Cerebellar cortex (tissue), 1 donor: Measurements from ENCODE around the gene EBLN1.

Source experiments
- DNase-seq: peaks from one replicate; pipeline ENCODE4 v3.0.0-alpha.2; 2015; ENCODE audit warnings: low spot score

EBLN1 gene

GRCh38 chr10:22217842-22218241 is at the start of gene EBLN1:
Gene EBLN1, minus strand, starts transcription at chr10:22218015. Its CDS starts 8,032 bp downstream, at chr10:22209983.
- no peak for DNase-seq

GRCh38 chr10:22265839-22266537 is 48.2 kb upstream of the EBLN1 start:
- no peak for DNase-seq

DNA sequence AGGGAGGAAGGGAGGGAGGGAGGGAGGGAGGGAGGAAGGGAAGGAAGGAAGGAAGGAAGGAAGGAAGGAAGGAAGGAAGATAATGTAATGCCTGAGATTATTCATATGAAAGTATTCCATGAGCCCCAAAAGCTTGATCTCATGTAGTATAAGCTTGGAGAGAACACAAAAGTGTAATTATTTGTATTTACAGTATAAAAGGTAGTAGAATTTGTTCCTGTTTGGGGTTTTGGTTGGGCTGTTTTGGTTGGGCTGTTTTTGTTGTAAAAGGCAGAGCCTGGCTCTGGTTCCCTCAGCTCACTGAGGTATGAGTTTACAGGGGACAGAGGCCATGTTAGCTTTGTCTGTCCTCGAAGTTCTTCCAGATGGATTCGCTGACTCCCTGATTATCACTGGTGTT is 45.3 kb upstream of the EBLN1 start:
- no peak for DNase-seq

DNA sequence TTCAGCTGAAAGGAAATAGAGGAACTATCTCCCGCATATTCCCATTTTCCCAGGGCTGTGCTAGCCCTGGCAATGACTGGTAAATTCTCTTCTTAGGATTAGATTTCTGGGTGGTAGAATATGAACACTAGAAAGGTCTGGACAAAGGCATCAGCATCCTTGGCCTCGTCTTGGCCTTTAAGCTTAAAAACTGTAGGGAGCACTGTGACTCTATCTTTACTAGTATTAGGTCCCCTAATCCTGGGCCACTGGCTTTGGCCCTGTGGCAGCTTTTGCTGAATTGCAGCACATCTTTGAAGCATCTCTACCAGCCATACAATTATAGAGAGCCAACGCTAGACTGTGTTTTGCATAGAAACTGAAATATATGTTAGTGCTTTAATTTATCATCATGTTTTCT is 41.5 kb upstream of the EBLN1 start:
- peak; percentile 47 for DNase-seq

DNA sequence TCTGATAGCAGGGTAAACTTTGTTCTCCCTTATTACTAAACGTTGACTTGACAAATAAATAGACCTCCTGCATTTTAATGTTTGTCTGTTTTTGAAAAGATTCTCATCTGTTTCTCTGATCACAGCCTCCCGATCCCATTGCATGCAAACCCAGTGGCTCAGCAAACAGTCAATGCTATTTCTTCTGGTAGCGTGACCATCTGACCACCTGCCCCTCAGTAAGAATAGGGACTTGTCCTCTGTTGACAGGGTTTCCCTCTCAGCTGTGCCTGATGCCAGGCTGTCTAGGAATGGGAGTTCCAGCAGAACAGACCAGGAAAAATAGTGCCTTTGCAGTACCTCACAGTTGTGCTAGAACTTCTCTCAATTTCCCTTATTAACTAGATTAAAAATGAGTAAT is 40.7 kb upstream of the EBLN1 start:
- DNase-seq: no peak

DNA sequence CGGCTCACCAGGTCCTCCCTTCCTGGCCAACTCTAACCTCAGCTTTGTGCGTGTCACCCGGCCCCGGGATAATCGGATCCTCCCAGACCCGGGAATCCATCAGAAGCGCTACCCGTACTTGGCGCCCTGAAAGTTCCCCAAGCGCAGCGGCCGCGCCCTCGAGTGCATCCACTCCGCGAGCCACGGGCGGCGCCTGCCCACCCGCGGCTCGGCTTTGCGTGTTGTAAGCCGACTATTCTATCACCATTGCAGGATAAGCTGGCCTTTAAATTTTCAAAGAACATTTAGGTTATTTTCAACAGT is 35.7 kb upstream of the EBLN1 start:
- DNase-seq: no peak

GRCh38 chr10:22252801-22253579 is 35.2 kb upstream of the EBLN1 start:
- peak; percentile 22 for DNase-seq

DNA sequence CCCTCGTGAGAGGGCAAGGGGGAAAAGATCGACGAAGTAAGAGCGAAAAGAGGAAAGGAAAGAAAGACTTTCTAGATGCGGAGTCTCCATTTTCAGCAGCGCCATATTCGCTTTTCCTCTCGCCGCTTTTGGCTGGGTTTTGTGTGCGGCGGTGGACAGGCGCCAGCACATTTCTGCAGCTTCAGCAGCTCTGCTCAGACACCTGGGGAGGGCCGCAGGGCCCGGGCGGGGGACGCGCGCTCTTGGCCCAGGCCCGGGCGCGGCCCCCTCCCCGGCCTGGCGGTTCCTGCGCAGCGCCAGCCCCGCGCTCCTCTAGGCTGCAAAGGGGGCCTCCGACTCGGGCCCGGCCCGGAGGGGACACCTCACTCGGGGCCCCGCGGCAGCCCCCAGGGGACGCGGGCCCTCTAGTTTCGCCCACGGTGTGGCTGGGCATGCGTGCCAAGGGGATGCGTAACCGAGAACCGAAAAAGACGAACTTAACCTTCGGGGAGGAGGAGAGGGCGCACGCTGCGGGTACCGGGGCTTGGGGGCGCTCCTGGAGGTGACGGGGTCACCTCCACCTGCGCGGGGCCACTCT is 34.5 kb upstream of the EBLN1 start:
- DNase-seq: peak; percentile 78

GRCh38 chr10:22251751-22252223 is 34.0 kb upstream of the EBLN1 start:
- DNase-seq: peak; percentile 62

- DNase-seq: peak; percentile 53
Measured at GRCh38 chr10:22250897-22251660, 33.3 kb upstream of the EBLN1 start.

DNA sequence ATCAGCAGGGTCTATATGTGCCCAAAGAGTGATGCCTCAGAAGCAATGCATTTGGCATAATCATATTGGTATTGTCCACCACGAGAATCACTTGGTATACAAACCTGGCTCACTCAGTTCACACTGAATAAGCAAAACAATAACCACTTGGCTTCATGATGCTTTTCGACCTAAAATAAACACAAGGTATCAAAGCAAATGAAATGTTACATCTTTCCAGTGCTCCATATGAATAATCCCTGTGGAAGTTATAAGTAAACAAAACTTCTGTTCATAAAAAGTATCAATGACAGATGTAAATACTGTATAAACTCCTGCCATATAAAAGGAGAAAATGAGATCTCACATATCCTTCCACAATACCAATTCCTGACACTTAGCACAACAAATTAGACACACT is 29.8 kb upstream of the EBLN1 start:
- no peak for DNase-seq

GRCh38 chr10:22246680-22247391 is 29.0 kb upstream of the EBLN1 start:
- DNase-seq: no peak

DNA sequence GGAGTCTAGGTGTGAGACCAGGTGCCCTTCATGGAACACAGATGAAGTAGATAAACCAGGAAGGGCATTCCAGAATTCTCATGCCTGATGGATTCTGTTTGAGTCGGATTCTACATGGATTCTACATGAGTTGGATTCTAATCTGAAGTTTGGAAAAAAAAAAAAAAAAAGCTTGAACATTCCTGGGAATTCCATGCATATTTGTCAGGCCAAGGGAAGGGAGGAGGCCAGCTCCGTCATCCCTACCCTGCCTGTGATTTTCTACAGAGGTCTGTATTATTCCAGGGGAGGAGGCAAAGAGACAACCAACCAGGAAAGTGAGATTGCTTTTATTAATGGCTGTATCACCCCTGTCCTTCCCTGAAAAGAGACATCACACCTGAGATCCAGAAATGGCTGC is 27.8 kb upstream of the EBLN1 start:
- DNase-seq: no peak

DNA sequence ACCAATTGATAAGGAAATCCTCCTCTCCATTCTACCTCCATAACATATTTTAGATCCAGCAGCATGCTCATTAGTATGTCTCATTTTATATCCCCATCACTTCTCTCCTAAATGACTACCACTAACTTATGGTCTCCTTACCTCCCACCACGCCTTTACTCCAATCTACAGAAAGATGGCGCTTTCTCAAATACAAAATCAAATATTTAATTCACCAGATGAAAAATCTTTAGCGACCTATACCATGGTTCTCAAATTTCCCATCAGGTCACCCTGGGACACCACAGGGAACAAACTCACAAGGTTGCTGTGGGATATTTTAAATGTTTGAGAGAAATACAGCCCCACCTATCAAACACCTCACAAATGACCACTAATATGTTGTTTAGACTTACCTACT is 27.0 kb upstream of the EBLN1 start:
- no peak for DNase-seq

DNA sequence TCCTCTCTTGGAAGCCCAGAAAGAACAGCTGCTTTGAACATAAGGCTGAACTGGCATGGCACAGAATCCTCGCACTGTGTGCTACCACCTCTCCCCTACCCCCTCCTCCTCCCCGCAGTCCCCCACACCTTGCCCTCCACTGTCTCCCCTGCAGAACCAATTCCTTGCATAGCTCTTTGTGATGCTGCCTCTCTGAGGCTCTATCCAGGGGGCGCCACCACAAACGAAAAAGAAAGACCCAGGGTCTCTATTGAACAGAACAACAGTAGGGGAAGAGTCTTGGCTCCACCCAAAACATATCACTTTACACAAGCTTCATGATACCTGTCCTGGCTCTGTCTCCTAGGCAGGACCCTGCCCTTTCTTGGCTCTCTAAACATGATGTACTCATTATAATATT is 26.2 kb upstream of the EBLN1 start:
- DNase-seq: no peak

GRCh38 chr10:22243321-22243720 is 25.5 kb upstream of the EBLN1 start:
- no peak for DNase-seq

- DNase-seq: no peak
Measured at GRCh38 chr10:22231260-22231659, 13.4 kb upstream of the EBLN1 start.

GRCh38 chr10:22230158-22230833 is 12.5 kb upstream of the EBLN1 start:
- peak; percentile 66 for DNase-seq

DNA sequence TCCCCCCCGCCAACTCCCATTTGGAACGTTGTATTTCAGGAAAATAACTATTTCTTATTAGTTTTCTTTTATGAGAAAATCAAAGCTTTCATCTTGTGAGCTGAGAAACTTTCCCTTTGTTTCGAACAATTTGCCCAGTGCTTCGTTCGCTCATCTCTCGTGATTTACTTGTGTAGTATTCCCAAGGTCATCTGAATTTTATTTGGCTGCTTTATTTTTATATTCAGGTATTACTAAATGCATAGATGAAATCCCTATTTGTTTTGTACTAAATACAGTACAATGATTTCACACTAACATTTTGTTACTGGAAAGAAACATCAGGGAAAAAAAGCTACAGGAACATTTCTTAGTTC is 12.0 kb upstream of the EBLN1 start:
- DNase-seq: no peak

- peak; percentile 91 for DNase-seq
Measured at GRCh38 chr10:22228943-22229801, 11.4 kb upstream of the EBLN1 start.
